Gastroesophageal sphincter (tissue), 4 donors: Measurements from ENCODE around the gene FHIT. TPM values are rescaled to one million over a fixed set of nuclear protein-coding genes. Genes with fewer than 3 reads are reported as not detected.

Experiments
- ATAC-seq: fragments of 150-250 bp; one replicate; pipeline ENCODE4 v1.9.1; 2016; ENCODE audit warnings: mild to moderate bottlenecking, moderate library complexity
- H3K27ac ChIP-seq, 4 donors: fragments of 200-600 bp; sonication (generic) in 3 of 4; 1 replicate in 3 of 4; 2 replicates in 1 of 4; pipeline ENCODE4 v1.5.1; 2016 to 2019
- H3K27me3 ChIP-seq: fragments of 200-600 bp; sonication (generic); one replicate; pipeline ENCODE4 v1.5.1; 2019
- H3K36me3 ChIP-seq, 2 donors: fragments of 200-600 bp; sonication (generic); one replicate each; pipeline ENCODE4 v1.5.1; 2019; ENCODE audit warnings: control low read depth in 1 of 2
- H3K4me1 ChIP-seq, 3 donors: fragments of 200-600 bp; sonication (generic); 1 replicate in 2 of 3; 2 replicates in 1 of 3; pipeline ENCODE4 v1.5.1; 2016 to 2019; ENCODE audit warnings: control low read depth in 2 of 3
- H3K4me3 ChIP-seq, 2 donors: fragments of 200-600 bp; sonication (generic); one replicate each; pipeline ENCODE4 v1.5.1; 2019; ENCODE audit warnings: mild to moderate bottlenecking in 1 of 2, moderate library complexity in 1 of 2
- H3K9me3 ChIP-seq, 3 donors: fragments of 200-600 bp; sonication (generic); one replicate each; pipeline ENCODE4 v1.5.1; 2017 to 2019; ENCODE audit warnings: control low read depth in 2 of 3
- CTCF ChIP-seq, 4 experiments: fragments of 200-600 bp in 2 of 4; fragments of 450-650 bp in 2 of 4; sonication (generic) in 1 of 4; IDR thresholded peaks; one replicate each; pipeline ENCODE4 v1.5.1; 2017 to 2019; ENCODE audit warnings: antibody characterized with exemption in 4 of 4, mild to moderate bottlenecking in 2 of 4, moderate library complexity in 2 of 4
- EP300 ChIP-seq: sonication (generic); formaldehyde crosslinking; IDR thresholded peaks from one replicate; pipeline ENCODE4 v1.6.1; 2017; ENCODE audit warnings: antibody characterized with exemption, mild to moderate bottlenecking
- POLR2A ChIP-seq, 2 donors: fragments of 450-650 bp; IDR thresholded peaks; one replicate each; pipeline ENCODE4 v1.6.1; 2017; ENCODE audit warnings: antibody characterized with exemption in 2 of 2, mild to moderate bottlenecking in 2 of 2, moderate library complexity in 1 of 2
- POLR2AphosphoS5 ChIP-seq: sonication (generic); formaldehyde crosslinking; IDR thresholded peaks from one replicate; pipeline ENCODE4 v1.6.1; 2017; ENCODE audit warnings: antibody characterized with exemption
- WGBS, 2 donors: methylation state at CpG; one replicate each; pipeline ENCODE4 v1.1.5; 2018; ENCODE audit warnings: low coverage in 1 of 2; 5-methylcytosine and 5-hydroxymethylcytosine counted together
- total RNA-seq, 4 donors: library from RNA; depleted of rRNA; stranded (reverse); fragments of >200 nt; gene quantifications; one replicate each; pipeline ENCODE4 v1.1.0, GENCODE V29; 2016

FHIT gene
- total RNA-seq, 4 donors from 2014 or later, result 1.4 to 7.3 (median 3.9) TPM

GRCh38 chr3:60764870-60765269 is 486.4 kb downstream of the FHIT start:
- no peak overlapping the region for H3K27ac ChIP-seq
- no peaks in the 10 kb centered on the region for H3K9me3 ChIP-seq
- TF ChIP-seq CTCF (IDR thresholded peaks at IDR 0.05), result no peak
- TF ChIP-seq EP300, result no peak
- TF ChIP-seq POLR2A (IDR thresholded peaks at IDR 0.05), result no peak
- no peak for TF ChIP-seq POLR2AphosphoS5
- no peaks in the 10 kb centered on the region for H3K27me3 ChIP-seq
- no peak overlapping the region for H3K4me3 ChIP-seq
- WGBS, 2 donors, result 85 to 94% methylated on average over 2 of the region's 2 CpGs
- H3K4me1 ChIP-seq, result no peaks in the 10 kb centered on the region
- no peaks in the 10 kb centered on the region for H3K36me3 ChIP-seq
- no peak for ATAC-seq

GRCh38 chr3:60760145-60760544 is 491.1 kb downstream of the FHIT start:
- Histone ChIP-seq H3K9me3 (no peaks in the 10 kb centered on the region), H3K27ac (no peak overlapping the region), H3K36me3 (no peaks in the 10 kb centered on the region), H3K4me1 (no peaks in the 10 kb centered on the region), H3K27me3 (no peaks in the 10 kb centered on the region), H3K4me3 (no peak overlapping the region)
- no peak for ATAC-seq
- TF ChIP-seq CTCF (IDR thresholded peaks at IDR 0.05), result no peak
- TF ChIP-seq POLR2AphosphoS5, result no peak
- no peak for TF ChIP-seq POLR2A (IDR thresholded peaks at IDR 0.05)
- no peak for TF ChIP-seq EP300
- 90% methylated on average over 3 of the region's 3 CpGs; no CpG with 5 or more reads in 1 of the 2 donors for WGBS, 2 donors

GRCh38 chr3:60759439-60759838 is 491.8 kb downstream of the FHIT start:
- H3K27me3 ChIP-seq, result no peaks in the 10 kb centered on the region
- H3K36me3 ChIP-seq, result no peaks in the 10 kb centered on the region
- 82% methylated on average over 3 of the region's 3 CpGs; no CpG with 5 or more reads in 1 of the 2 donors for WGBS, 2 donors
- H3K9me3 ChIP-seq, result no peaks in the 10 kb centered on the region
- H3K4me1 ChIP-seq, result no peaks in the 10 kb centered on the region
- ATAC-seq, result no peak
- H3K4me3 ChIP-seq, result no peak overlapping the region
- no peak for TF ChIP-seq POLR2AphosphoS5
- TF ChIP-seq EP300, result no peak
- TF ChIP-seq POLR2A (IDR thresholded peaks at IDR 0.05), result no peak
- TF ChIP-seq CTCF (IDR thresholded peaks at IDR 0.05), result no peak
- H3K27ac ChIP-seq, result no peak overlapping the region

GRCh38 chr3:60758831-60759230 is 492.4 kb downstream of the FHIT start:
- Histone ChIP-seq H3K4me3 (no peak overlapping the region), H3K36me3 (no peaks in the 10 kb centered on the region), H3K27ac (no peak overlapping the region), H3K27me3 (no peaks in the 10 kb centered on the region), H3K4me1 (no peaks in the 10 kb centered on the region), H3K9me3 (no peaks in the 10 kb centered on the region)
- ATAC-seq, result no peak
- 87 to 93% methylated on average over 5 of the region's 5 CpGs for WGBS, 2 donors
- TF ChIP-seq POLR2AphosphoS5, result no peak
- TF ChIP-seq EP300, result no peak

- no peak overlapping the region for H3K4me3 ChIP-seq
- H3K4me1 ChIP-seq, result no peaks in the 10 kb centered on the region
- WGBS, 2 donors, result 45 to 85% methylated on average over 2 of the region's 2 CpGs
- no peaks in the 10 kb centered on the region for H3K9me3 ChIP-seq
- H3K27me3 ChIP-seq, result no peaks in the 10 kb centered on the region
- H3K27ac ChIP-seq, result no peak overlapping the region
- TF ChIP-seq EP300 (no peak), POLR2A (IDR thresholded peaks at IDR 0.05) (no peak), POLR2AphosphoS5 (no peak), CTCF (IDR thresholded peaks at IDR 0.05) (no peak)
- no peak for ATAC-seq
- no peaks in the 10 kb centered on the region for H3K36me3 ChIP-seq
Observed at GRCh38 chr3:60758171-60758570, 493.1 kb downstream of the FHIT start.
